Thoracic aorta (tissue), 2 donors: ENCODE data around the gene GULP1. TPM values are rescaled to one million over a fixed set of nuclear protein-coding genes. Genes with fewer than 3 reads are reported as not detected.
"Not testable (repeated sequence)": the region's sequence is repeated elsewhere in the genome, so short reads cannot be mapped to it uniquely, and the experiment has no call there.

Source experiments
- ATAC-seq: fragments of 150-250 bp; one replicate; pipeline ENCODE4 v1.8.0; 2017; ENCODE audit warnings: low read depth; ENCODE audit not compliant: insufficient number of reproducible peaks, low FRiP score
- DNase-seq: peaks from one replicate; pipeline ENCODE4 v3.0.0-alpha.2; 2020; ENCODE audit warnings: low spot score
- H3K27ac ChIP-seq, 2 donors: fragments of 200-600 bp; sonication (generic); 1 replicate in 1 of 2; 2 replicates in 1 of 2; pipeline ENCODE4 v1.5.1; 2016; ENCODE audit warnings: mild to moderate bottlenecking in 2 of 2, moderate library complexity in 2 of 2
- H3K27me3 ChIP-seq: fragments of 200-600 bp; sonication (generic); replicated peaks from 2 replicates; pipeline ENCODE4 v1.6.0; 2016; ENCODE audit warnings: mild to moderate bottlenecking; ENCODE audit not compliant: insufficient read depth
- H3K36me3 ChIP-seq: fragments of 200-600 bp; sonication (generic); one replicate; pipeline ENCODE4 v1.5.1; 2016
- H3K4me1 ChIP-seq, 2 donors: fragments of 200-600 bp; sonication (generic); 1 replicate in 1 of 2; 2 replicates in 1 of 2; pipeline versions ENCODE4 v1.5.1 to v1.6.0; 2016; ENCODE audit warnings: low read depth in 2 of 2, mild to moderate bottlenecking in 1 of 2; ENCODE audit not compliant: control insufficient read depth in 1 of 2
- H3K4me3 ChIP-seq: fragments of 200-600 bp; sonication (generic); 2 replicates; pipeline ENCODE4 v1.5.1; 2016; ENCODE audit warnings: mild to moderate bottlenecking
- H3K9me3 ChIP-seq: fragments of 200-600 bp; sonication (generic); 2 replicates; pipeline ENCODE4 v1.5.1; 2016
- total RNA-seq, 2 donors: library from RNA; depleted of rRNA; stranded (reverse); fragments of >200 nt; gene quantifications; one replicate each; pipeline versions ENCODE4 v1.1.0 to v1.2.3, GENCODE V29; 2016
- TF ChIP-seq, protein P1 (sequence below): fragments of 200-600 bp; sonication (generic); IDR thresholded peaks from one replicate; pipeline ENCODE4 v1.5.1; 2019; ENCODE audit warnings: antibody characterized with exemption

The GULP1 gene
- total RNA-seq, 2 donors from 2014 or later = 64.0 to 80.9 TPM

DNA sequence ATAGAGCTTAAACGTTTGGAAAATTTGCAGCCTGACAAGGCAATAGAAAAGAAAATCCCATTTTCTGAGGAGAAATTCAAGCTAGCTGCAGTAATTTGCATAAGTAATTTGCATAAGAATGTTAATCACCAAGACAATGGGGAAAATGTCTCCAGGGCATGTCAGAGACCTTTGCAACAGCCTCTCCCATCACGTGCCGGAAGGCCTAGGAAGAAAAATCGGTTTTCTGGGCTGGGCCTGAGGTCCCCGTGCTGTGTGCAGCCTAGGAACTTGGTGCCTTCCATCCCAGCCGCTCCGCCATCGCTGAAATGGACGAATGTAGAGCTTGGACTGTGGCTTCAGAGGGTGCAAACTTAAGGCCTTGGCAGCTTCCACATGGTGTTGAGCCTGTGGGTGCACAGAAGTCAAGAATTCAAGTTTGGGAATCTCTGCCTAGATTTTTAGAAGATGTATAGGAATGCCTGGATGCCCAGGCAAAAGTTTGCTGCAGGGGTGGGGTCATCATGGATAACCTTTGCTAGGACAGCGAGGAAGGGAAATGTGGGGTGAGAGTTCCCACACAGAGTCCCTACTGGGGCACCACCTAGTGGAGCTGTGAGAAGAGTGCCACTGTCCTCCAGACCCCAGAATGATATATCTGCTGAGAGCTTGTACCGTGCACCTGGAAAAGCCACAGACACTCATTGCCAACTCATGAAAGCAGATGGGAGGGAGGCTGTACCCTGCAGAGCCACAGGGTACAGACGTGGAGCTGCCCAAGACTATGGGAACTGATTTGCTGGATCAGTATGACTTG is 164.6 kb downstream of the GULP1 start:
- Histone ChIP-seq H3K4me1 (peaks cover 4 to 13% of the 10 kb centered on the region in 2 donors), H3K27me3 (no peaks in the 10 kb centered on the region), H3K36me3 (no peaks in the 10 kb centered on the region), H3K4me3 (no peak overlapping the region), H3K27ac (no peak overlapping the region), H3K9me3 (no peaks in the 10 kb centered on the region)
- TF ChIP-seq, protein P1, sequence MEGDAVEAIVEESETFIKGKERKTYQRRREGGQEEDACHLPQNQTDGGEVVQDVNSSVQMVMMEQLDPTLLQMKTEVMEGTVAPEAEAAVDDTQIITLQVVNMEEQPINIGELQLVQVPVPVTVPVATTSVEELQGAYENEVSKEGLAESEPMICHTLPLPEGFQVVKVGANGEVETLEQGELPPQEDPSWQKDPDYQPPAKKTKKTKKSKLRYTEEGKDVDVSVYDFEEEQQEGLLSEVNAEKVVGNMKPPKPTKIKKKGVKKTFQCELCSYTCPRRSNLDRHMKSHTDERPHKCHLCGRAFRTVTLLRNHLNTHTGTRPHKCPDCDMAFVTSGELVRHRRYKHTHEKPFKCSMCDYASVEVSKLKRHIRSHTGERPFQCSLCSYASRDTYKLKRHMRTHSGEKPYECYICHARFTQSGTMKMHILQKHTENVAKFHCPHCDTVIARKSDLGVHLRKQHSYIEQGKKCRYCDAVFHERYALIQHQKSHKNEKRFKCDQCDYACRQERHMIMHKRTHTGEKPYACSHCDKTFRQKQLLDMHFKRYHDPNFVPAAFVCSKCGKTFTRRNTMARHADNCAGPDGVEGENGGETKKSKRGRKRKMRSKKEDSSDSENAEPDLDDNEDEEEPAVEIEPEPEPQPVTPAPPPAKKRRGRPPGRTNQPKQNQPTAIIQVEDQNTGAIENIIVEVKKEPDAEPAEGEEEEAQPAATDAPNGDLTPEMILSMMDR = no peak
- ATAC-seq (no peak), DNase-seq (no peak)

DNA sequence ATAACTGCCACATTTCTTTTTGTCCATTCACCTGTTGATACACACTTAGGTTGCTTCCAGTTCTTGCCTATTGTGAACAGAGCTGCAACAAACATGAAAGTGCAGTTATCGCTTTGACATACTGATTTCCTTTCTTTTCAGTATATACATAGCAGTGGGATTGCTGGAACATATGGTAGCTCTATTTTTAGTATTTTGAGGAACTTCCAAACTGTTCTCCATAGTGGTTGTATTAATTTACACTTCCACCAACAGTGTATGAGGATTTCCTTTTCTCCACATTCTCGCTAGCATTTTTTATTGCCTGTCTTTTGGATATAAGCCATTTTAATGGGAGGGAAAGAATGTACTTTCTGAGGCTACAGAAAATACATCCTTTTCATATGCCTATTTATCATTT is 167.4 kb downstream of the GULP1 start:
- no peak for ATAC-seq
- TF ChIP-seq, protein P1 = no peak
- Histone ChIP-seq H3K36me3 (no peaks in the 10 kb centered on the region), H3K4me3 (no peak overlapping the region), H3K9me3 (no peaks in the 10 kb centered on the region), H3K27me3 (no peaks in the 10 kb centered on the region), H3K4me1 (peaks cover 2 to 6% of the 10 kb centered on the region in 2 donors), H3K27ac (no peak overlapping the region)
- no peak for DNase-seq

DNA sequence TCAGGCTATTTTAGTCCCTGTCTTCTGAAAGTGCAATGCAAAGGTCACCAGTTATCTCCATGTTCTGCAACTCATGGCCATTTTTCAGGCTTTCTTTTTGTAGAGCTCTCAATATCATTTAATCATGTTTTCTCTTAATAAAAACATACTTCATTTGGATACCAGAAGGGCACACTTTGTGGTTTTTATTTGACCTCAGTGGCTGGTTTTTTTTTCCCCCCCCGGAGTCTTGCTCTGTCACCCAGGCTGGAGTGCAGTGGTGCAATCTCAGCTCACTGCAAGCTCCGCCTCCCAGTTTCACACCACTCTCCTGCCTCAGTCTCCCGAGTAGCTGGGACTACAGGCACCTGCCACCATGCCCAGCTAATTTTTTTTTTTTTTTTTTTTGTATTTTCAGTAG is 174.4 kb downstream of the GULP1 start:
- H3K9me3 ChIP-seq, DNase-seq, H3K4me3 ChIP-seq, H3K27ac ChIP-seq, H3K27me3 ChIP-seq, ATAC-seq, H3K36me3 ChIP-seq: not testable (repeated sequence)
- peaks cover 13 to 42% of the 10 kb centered on the region in 2 donors for H3K4me1 ChIP-seq

DNA sequence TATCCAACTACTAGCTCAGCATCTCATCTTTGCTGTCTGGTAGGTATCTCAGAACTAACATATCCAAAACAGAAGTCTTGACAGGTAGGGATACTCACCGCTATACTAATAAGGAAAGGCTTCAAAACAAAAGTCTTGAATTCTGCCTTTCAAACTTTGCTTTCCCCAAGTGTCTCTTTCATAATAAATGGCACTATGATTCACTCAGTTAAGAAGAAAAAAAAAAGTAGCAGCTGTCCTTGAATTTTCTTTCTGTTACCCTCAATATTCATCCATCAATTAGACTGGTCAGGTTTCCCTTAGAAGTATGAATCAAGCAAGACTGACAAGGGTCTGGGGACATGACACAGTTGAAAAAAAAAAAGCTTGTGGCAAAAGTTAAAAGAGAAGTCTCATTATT is 175.1 kb downstream of the GULP1 start:
- Histone ChIP-seq H3K27ac (no peak overlapping the region), H3K4me3 (no peak overlapping the region), H3K9me3 (no peaks in the 10 kb centered on the region), H3K4me1 (peaks cover 13 to 42% of the 10 kb centered on the region in 2 donors), H3K36me3 (no peaks in the 10 kb centered on the region), H3K27me3 (no peaks in the 10 kb centered on the region)
- TF ChIP-seq, protein P1 = no peak
- ATAC-seq = no peak
- DNase-seq = no peak

DNA sequence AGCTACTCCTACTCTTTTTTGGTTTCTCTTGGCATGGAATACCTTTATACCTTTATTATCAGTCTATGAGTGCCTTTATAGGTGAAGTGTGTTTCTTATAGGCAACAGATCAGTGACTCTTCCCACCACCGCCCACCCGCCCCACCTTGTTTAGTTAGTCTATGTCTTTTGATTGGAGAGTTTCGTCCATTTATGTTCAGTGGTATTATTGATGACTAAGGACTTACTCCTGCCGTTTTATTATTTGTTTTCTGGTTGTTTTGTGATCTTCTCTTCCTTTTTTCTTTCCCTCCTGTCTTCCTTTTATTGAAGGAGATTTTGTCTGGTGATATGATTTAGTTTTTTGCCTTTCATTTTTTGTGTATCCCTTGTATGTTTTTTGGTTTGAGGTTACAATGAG is 179.5 kb downstream of the GULP1 start:
- no peak overlapping the region for H3K4me3 ChIP-seq
- TF ChIP-seq, protein P1 = no peak
- H3K27ac ChIP-seq = no peak overlapping the region
- no peak for ATAC-seq
- no peaks in the 10 kb centered on the region for H3K27me3 ChIP-seq
- no peak for DNase-seq
- no peaks in the 10 kb centered on the region for H3K36me3 ChIP-seq
- H3K4me1 ChIP-seq = peaks cover 9 to 22% of the 10 kb centered on the region in 2 donors
- no peaks in the 10 kb centered on the region for H3K9me3 ChIP-seq
